Neuronal stem cell (in vitro differentiated cells): ENCODE results near the gene TOM1L2.

Experiments
- DNase-seq: peaks from one replicate; pipeline ENCODE4 v3.0.0-alpha.2; 2013; ENCODE audit warnings: low spot score
- H2AFZ ChIP-seq: one replicate; pipeline ENCODE4 v1.6.1; 2013; ENCODE audit warnings: mild to moderate bottlenecking, low read length, inconsistent platforms
- H2AK5ac ChIP-seq: 2 replicates; pipeline ENCODE4 v1.6.1; 2013; ENCODE audit warnings: low read depth, mild to moderate bottlenecking, inconsistent platforms, low read length, moderate library complexity, mixed read lengths
- H2BK120ac ChIP-seq: 2 replicates; pipeline ENCODE4 v1.6.1; 2013; ENCODE audit warnings: low read depth, mild to moderate bottlenecking, inconsistent platforms, low read length, moderate library complexity, mixed read lengths
- H2BK12ac ChIP-seq: one replicate; pipeline ENCODE4 v1.6.1; 2013; ENCODE audit warnings: low read length, inconsistent platforms
- H2BK15ac ChIP-seq: 2 replicates; pipeline ENCODE4 v1.6.1; 2013; ENCODE audit warnings: mild to moderate bottlenecking, low read length, inconsistent platforms, mixed read lengths
- H2BK5ac ChIP-seq: one replicate; pipeline ENCODE4 v1.6.1; 2013; ENCODE audit warnings: inconsistent platforms, mild to moderate bottlenecking, low read length, moderate library complexity
- H3K14ac ChIP-seq: one replicate; pipeline ENCODE4 v1.6.1; 2013; ENCODE audit warnings: low read length, inconsistent platforms
- H3K18ac ChIP-seq: 2 replicates; pipeline ENCODE4 v1.6.1; 2013; ENCODE audit warnings: low read length, inconsistent platforms
- H3K23ac ChIP-seq: 2 replicates; pipeline ENCODE4 v1.6.1; 2013; ENCODE audit warnings: low read depth, mild to moderate bottlenecking, mixed read lengths, low read length, inconsistent platforms; ENCODE audit not compliant: poor library complexity
- H3K27ac ChIP-seq: replicated peaks from 3 replicates; pipeline ENCODE4 v1.5.1; 2013; ENCODE audit warnings: low read length, inconsistent platforms
- H3K27me3 ChIP-seq, 3 experiments: 2 replicates each; pipeline ENCODE4 v1.6.1; 2013; ENCODE audit warnings: low read length in 3 of 3, mild to moderate bottlenecking in 2 of 3, inconsistent platforms in 1 of 3, low read depth in 1 of 3, mixed read lengths in 1 of 3, moderate library complexity in 1 of 3; ENCODE audit not compliant: control insufficient read depth in 3 of 3, insufficient read depth in 3 of 3
- H3K36me3 ChIP-seq, 2 donors: replicated peaks in 1 of 2; 2 replicates each; pipeline ENCODE4 v1.6.1; 2013; ENCODE audit warnings: low read length in 2 of 2; ENCODE audit not compliant: control insufficient read depth in 2 of 2, insufficient read depth in 2 of 2
- H3K4ac ChIP-seq: 2 replicates; pipeline ENCODE4 v1.6.1; 2013; ENCODE audit warnings: inconsistent platforms, mild to moderate bottlenecking, low read length, moderate library complexity
- H3K4me1 ChIP-seq, 2 donors: 1 replicate in 1 of 2; 2 replicates in 1 of 2; pipeline ENCODE4 v1.6.1; 2013; ENCODE audit warnings: low read length in 2 of 2, low read depth in 1 of 2; ENCODE audit not compliant: control insufficient read depth in 2 of 2, insufficient read depth in 1 of 2
- H3K4me2 ChIP-seq: one replicate; pipeline ENCODE4 v1.6.1; 2013; ENCODE audit warnings: mild to moderate bottlenecking, low read length, inconsistent platforms; ENCODE audit not compliant: insufficient read depth, poor library complexity, severe bottlenecking
- H3K4me3 ChIP-seq, 2 donors: 2 replicates each; pipeline ENCODE4 v1.5.1; 2013; ENCODE audit warnings: low read length in 2 of 2, mild to moderate bottlenecking in 2 of 2, inconsistent platforms in 1 of 2, moderate library complexity in 1 of 2
- H3K79me1 ChIP-seq: one replicate; pipeline ENCODE4 v1.6.1; 2013; ENCODE audit warnings: low read depth, mild to moderate bottlenecking, inconsistent platforms, low read length, moderate library complexity
- H3K9ac ChIP-seq: one replicate; pipeline ENCODE4 v1.6.1; 2013; ENCODE audit warnings: mild to moderate bottlenecking, low read depth, low read length, inconsistent platforms; ENCODE audit not compliant: poor library complexity
- H3K9me3 ChIP-seq, 2 donors: replicated peaks in 1 of 2; 2 replicates each; pipeline versions ENCODE3 to v1.6.1; 2013; ENCODE audit warnings: low read length in 2 of 2, mild to moderate bottlenecking in 2 of 2, inconsistent platforms in 1 of 2, low read depth in 1 of 2, mixed read lengths in 1 of 2, moderate library complexity in 1 of 2; ENCODE audit not compliant: control insufficient read depth in 2 of 2, insufficient read depth in 1 of 2
- H4K8ac ChIP-seq: one replicate; pipeline ENCODE4 v1.6.1; 2013; ENCODE audit warnings: low read depth, mild to moderate bottlenecking, inconsistent platforms, low read length, moderate library complexity
- H4K91ac ChIP-seq: one replicate; pipeline ENCODE4 v1.6.1; 2013; ENCODE audit warnings: low read length, low read depth, mild to moderate bottlenecking, inconsistent platforms; ENCODE audit not compliant: poor library complexity
- WGBS, 2 donors: extraction: QIAGEN DNeasy Blood & Tissue Kit; methylation state at CpG; one replicate each; pipeline ENCODE4 v1.1.7; 2013; ENCODE audit warnings: missing lambda C conversion rate in 2 of 2, mixed read lengths in 1 of 2; ENCODE audit not compliant: insufficient read length in 2 of 2, insufficient replicate concordance in 1 of 2; ENCODE audit errors: extremely low coverage in 2 of 2; 5-methylcytosine and 5-hydroxymethylcytosine counted together

TOM1L2 gene

DNA sequence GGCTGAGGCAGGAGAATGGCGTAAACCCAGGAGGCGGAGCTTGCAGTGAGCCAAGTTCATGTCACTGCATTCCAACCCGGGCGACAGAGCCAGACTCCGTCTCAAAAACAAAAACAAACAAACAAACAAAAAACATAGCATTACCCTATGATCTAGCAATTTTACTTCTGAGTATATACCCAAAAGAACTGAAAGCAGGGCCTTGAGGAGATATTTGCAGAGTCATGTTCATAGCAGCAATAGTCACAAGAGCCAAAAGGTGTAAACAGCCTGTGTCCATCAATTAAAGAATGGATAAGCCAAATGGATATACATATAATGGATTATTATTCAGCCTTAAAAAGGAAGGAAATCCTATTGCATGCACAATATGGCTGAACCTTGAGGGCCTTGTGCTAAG lies 63.1 kb downstream of the TOM1L2 start:
- no peak overlapping the region for H2BK15ac ChIP-seq
- H3K27me3 ChIP-seq: no peaks in the 10 kb centered on the region
- H3K4ac ChIP-seq: no peak overlapping the region
- no peak overlapping the region for H4K91ac ChIP-seq
- H2BK12ac ChIP-seq: no peak overlapping the region
- WGBS, 2 donors: no CpG with 5 or more reads among the region's 5 CpGs
- H3K9me3 ChIP-seq: no peaks in the 10 kb centered on the region
- no peak overlapping the region for H3K4me3 ChIP-seq
- H3K79me1 ChIP-seq: no peaks in the 10 kb centered on the region
- no peak overlapping the region for H3K23ac ChIP-seq
- H3K4me1 ChIP-seq: peaks cover 15 to 23% of the 10 kb centered on the region in 2 donors
- H3K36me3 ChIP-seq: no peaks in the 10 kb centered on the region
- H3K4me2 ChIP-seq: no peak overlapping the region
- H3K14ac ChIP-seq: no peak overlapping the region
- no peak overlapping the region for H2AK5ac ChIP-seq
- H3K27ac ChIP-seq: no peak overlapping the region
- no peak overlapping the region for H3K9ac ChIP-seq
- H4K8ac ChIP-seq: no peak overlapping the region
- no peak for DNase-seq
- no peak overlapping the region for H2BK120ac ChIP-seq
- no peak overlapping the region for H2AFZ ChIP-seq
- no peak overlapping the region for H2BK5ac ChIP-seq
- no peak overlapping the region for H3K18ac ChIP-seq

DNA sequence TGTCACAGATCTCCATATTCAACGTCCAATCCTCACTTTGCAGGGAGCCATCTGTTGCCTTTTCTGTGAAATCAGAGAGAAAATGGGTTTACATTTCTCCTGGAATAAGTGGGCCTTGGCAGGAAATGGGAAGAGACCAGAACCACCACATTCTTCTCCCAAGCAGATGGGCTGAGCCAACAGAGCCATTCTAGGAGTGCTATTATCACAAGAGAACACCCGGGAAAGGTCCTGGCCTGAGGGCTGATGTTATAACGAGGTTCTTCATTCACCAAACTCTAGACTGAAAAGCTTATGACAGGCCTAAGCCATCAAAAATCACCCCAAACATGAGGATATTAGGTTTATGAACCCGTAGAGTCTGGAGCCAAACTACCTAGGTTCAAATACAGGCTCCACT lies 64.7 kb downstream of the TOM1L2 start:
- Histone ChIP-seq H2BK15ac (no peak overlapping the region), H2AK5ac (no peak overlapping the region), H3K4ac (no peak overlapping the region), H3K14ac (no peak overlapping the region), H2BK12ac (no peak overlapping the region), H3K27me3 (no peaks in the 10 kb centered on the region), H2BK120ac (no peak overlapping the region), H3K9me3 (no peaks in the 10 kb centered on the region), H3K36me3 (no peaks in the 10 kb centered on the region), H3K27ac (no peak overlapping the region), H3K4me3 (no peak overlapping the region), H3K9ac (no peak overlapping the region), H3K4me2 (no peak overlapping the region), H2AFZ (no peak overlapping the region), H4K8ac (peak overlapping the region; percentile 25), H3K79me1 (no peaks in the 10 kb centered on the region), H4K91ac (no peak overlapping the region), H3K4me1 (peaks cover 9 to 19% of the 10 kb centered on the region in 2 donors), H2BK5ac (no peak overlapping the region), H3K23ac (no peak overlapping the region), H3K18ac (no peak overlapping the region)
- DNase-seq: no peak
- WGBS, 2 donors: no CpG with 5 or more reads among the region's 4 CpGs

DNA sequence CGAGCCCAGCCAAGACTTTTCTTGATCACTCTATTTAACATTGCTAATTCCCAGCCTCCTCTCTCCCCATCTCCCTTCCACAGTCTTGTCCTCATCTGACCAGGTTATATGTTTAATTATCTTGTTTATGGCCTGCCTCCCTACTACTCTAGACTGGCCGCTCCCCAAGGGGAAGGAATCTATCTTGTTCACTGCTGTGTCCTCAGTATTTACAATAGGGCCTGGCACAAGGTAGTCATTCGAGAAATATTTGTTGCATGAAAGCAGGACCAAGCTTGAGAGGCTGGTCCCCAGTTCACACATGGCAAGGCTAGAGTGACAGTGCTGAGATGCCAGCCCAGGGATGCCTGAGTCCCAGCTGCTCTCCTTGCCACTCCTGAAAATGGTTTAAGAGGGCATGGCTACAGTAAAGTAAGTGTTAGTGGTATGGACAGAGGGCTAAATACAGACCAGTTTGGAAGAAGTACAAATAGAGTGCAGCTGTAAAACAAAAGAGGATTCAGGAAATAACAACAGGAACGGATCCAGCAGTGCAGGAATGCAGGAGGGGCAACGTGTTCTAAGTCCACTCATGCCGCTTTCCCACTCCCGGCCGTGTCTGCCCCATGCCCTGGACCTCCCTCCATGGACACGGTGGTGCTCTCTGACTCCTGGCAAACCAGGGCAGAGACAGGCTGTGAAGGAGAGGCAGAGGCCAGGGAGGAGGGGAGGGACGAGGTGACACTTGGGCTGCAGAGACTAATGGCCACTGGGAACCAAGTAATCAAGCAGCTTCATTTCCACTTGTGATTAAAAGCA lies 65.6 kb downstream of the TOM1L2 start:
- H3K4me2 ChIP-seq: no peak overlapping the region
- no peak overlapping the region for H2BK120ac ChIP-seq
- peak overlapping the region; percentile 4 for H3K18ac ChIP-seq
- H2BK12ac ChIP-seq: no peak overlapping the region
- H3K27ac ChIP-seq: no peak overlapping the region
- no peaks in the 10 kb centered on the region for H3K27me3 ChIP-seq
- H2AFZ ChIP-seq: no peak overlapping the region
- H3K4ac ChIP-seq: no peak overlapping the region
- no peak overlapping the region for H3K14ac ChIP-seq
- H4K8ac ChIP-seq: no peak overlapping the region
- no peak overlapping the region for H2AK5ac ChIP-seq
- H3K9me3 ChIP-seq: no peaks in the 10 kb centered on the region
- no peak overlapping the region for H3K23ac ChIP-seq
- no peaks in the 10 kb centered on the region for H3K36me3 ChIP-seq
- no peak overlapping the region for H3K9ac ChIP-seq
- H2BK5ac ChIP-seq: no peak overlapping the region
- no peak overlapping the region for H4K91ac ChIP-seq
- no peaks in the 10 kb centered on the region for H3K79me1 ChIP-seq
- peaks cover 9 to 19% of the 10 kb centered on the region in 2 donors for H3K4me1 ChIP-seq
- no peak overlapping the region for H3K4me3 ChIP-seq
- H2BK15ac ChIP-seq: no peak overlapping the region
- no CpG with 5 or more reads among the region's 10 CpGs for WGBS, 2 donors
- DNase-seq: no peak

DNA sequence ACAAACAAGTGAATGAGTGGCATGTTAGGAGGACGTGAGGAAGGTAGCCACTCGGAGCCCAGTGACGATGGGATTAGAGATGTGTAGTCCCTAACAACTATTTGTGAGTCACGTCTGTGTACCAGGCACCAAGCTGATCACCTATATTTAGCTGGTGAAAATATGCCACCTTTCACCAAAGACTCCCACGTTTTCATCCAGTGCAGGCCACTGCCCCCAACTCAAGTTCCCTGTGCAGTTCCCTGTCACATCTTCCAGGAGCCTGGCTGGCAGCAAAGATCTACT lies 67.2 kb downstream of the TOM1L2 start:
- no peaks in the 10 kb centered on the region for H3K36me3 ChIP-seq

More for the DNA sequence above, 67.2 kb downstream of the TOM1L2 start:
- Histone ChIP-seq H3K27ac (no peak overlapping the region), H3K79me1 (no peaks in the 10 kb centered on the region), H2BK12ac (peak overlapping the region; percentile 65), H4K91ac (no peak overlapping the region), H2BK5ac (no peak overlapping the region), H2BK15ac (no peak overlapping the region), H3K4ac (no peak overlapping the region), H3K4me3 (no peak overlapping the region), H3K4me1 (peaks cover 8 to 10% of the 10 kb centered on the region in 2 donors), H3K18ac (no peak overlapping the region), H3K27me3 (no peaks in the 10 kb centered on the region), H2BK120ac (no peak overlapping the region), H3K14ac (no peak overlapping the region), H3K9ac (no peak overlapping the region), H3K23ac (no peak overlapping the region), H2AK5ac (no peak overlapping the region), H4K8ac (no peak overlapping the region), H3K4me2 (no peak overlapping the region), H3K9me3 (no peaks in the 10 kb centered on the region), H2AFZ (no peak overlapping the region)
- DNase-seq: no peak
- no CpG with 5 or more reads among the region's 5 CpGs for WGBS, 2 donors
